Measurements from ENCODE around the gene PLSCR4.

PLSCR4 gene

GRCh38 chr3:146159037-146159436, 91.9 kb downstream of the PLSCR4 start:
- Histone ChIP-seq H3K9me3 (ENCODE audit: low read length) (no peaks in the 10 kb centered on the region), H3K27me3 (ENCODE audit: control insufficient read depth in 1 of 2, insufficient read depth in 2 of 2, low read length in 2 of 2) (no peaks in the 10 kb centered on the region), H3K9ac (ENCODE audit: low read length) (peak overlapping the region; percentile 84), H3K36me3 (ENCODE audit: insufficient read depth, low read length) (no peaks in the 10 kb centered on the region), H3K4me1 (ENCODE audit: insufficient read depth, low read length) (peaks cover 47% of the 10 kb centered on the region), H3K27ac (ENCODE audit: low read depth, low read length) (peak overlapping the region; percentile 84), H3K4me3 (ENCODE audit: low read depth in 1 of 2, low read length in 2 of 2) (peak overlapping the region in 1 of 2 donors; percentile 97)

GRCh38 chr3:146157325-146158060, 93.4 kb downstream of the PLSCR4 start:
- H3K9me3 ChIP-seq (ENCODE audit: low read length): no peaks in the 10 kb centered on the region
- peak overlapping the region; percentile 40 for H3K9ac ChIP-seq (ENCODE audit: low read length)
- peak overlapping the region; percentile 75 for H3K27ac ChIP-seq (ENCODE audit: low read depth, low read length)
- H3K4me1 ChIP-seq (ENCODE audit: insufficient read depth, low read length): peaks cover 47% of the 10 kb centered on the region
- no peaks in the 10 kb centered on the region for H3K27me3 ChIP-seq (ENCODE audit: control insufficient read depth in 1 of 2, insufficient read depth in 2 of 2, low read length in 2 of 2)
- H3K36me3 ChIP-seq (ENCODE audit: insufficient read depth, low read length): no peaks in the 10 kb centered on the region
- H3K4me3 ChIP-seq (ENCODE audit: low read depth in 1 of 2, low read length in 2 of 2): peak overlapping the region in 1 of 2 donors; percentile 97

GRCh38 chr3:146156666-146157314, 94.1 kb downstream of the PLSCR4 start:
- H3K9ac ChIP-seq (ENCODE audit: low read length): peak overlapping the region; percentile 40
- peaks cover 47% of the 10 kb centered on the region for H3K4me1 ChIP-seq (ENCODE audit: insufficient read depth, low read length)
- H3K9me3 ChIP-seq (ENCODE audit: low read length): no peaks in the 10 kb centered on the region
- no peaks in the 10 kb centered on the region for H3K27me3 ChIP-seq (ENCODE audit: control insufficient read depth in 1 of 2, insufficient read depth in 2 of 2, low read length in 2 of 2)
- H3K36me3 ChIP-seq (ENCODE audit: insufficient read depth, low read length): no peaks in the 10 kb centered on the region
- H3K4me3 ChIP-seq (ENCODE audit: low read depth in 1 of 2, low read length in 2 of 2): peak overlapping the region in 1 of 2 donors; percentile 51
- peak overlapping the region; percentile 75 for H3K27ac ChIP-seq (ENCODE audit: low read depth, low read length)

- no peaks in the 10 kb centered on the region for H3K9me3 ChIP-seq (ENCODE audit: low read length)
- H3K27me3 ChIP-seq (ENCODE audit: control insufficient read depth in 1 of 2, insufficient read depth in 2 of 2, low read length in 2 of 2): no peaks in the 10 kb centered on the region
- H3K4me3 ChIP-seq (ENCODE audit: low read depth in 1 of 2, low read length in 2 of 2): peak overlapping the region in 1 of 2 donors; percentile 47
- peak overlapping the region; percentile 75 for H3K27ac ChIP-seq (ENCODE audit: low read depth, low read length)
- peak overlapping the region; percentile 40 for H3K9ac ChIP-seq (ENCODE audit: low read length)
- peaks cover 50% of the 10 kb centered on the region for H3K4me1 ChIP-seq (ENCODE audit: insufficient read depth, low read length)
- no peaks in the 10 kb centered on the region for H3K36me3 ChIP-seq (ENCODE audit: insufficient read depth, low read length)
These were observed 94.8 kb downstream of the PLSCR4 start for GRCh38 chr3:146156095-146156494.

GRCh38 chr3:146154995-146155394, 95.9 kb downstream of the PLSCR4 start:
- H3K27ac ChIP-seq (ENCODE audit: low read depth, low read length): peak overlapping the region; percentile 1
- H3K9ac ChIP-seq (ENCODE audit: low read length): no peak overlapping the region
- no peak overlapping the region for H3K4me3 ChIP-seq (ENCODE audit: low read depth in 1 of 2, low read length in 2 of 2)
- H3K36me3 ChIP-seq (ENCODE audit: insufficient read depth, low read length): no peaks in the 10 kb centered on the region
- H3K4me1 ChIP-seq (ENCODE audit: insufficient read depth, low read length): peaks cover 61% of the 10 kb centered on the region
- no peaks in the 10 kb centered on the region for H3K27me3 ChIP-seq (ENCODE audit: control insufficient read depth in 1 of 2, insufficient read depth in 2 of 2, low read length in 2 of 2)
- H3K9me3 ChIP-seq (ENCODE audit: low read length): no peaks in the 10 kb centered on the region

GRCh38 chr3:146154316-146154715, 96.6 kb downstream of the PLSCR4 start:
- Histone ChIP-seq H3K9me3 (ENCODE audit: low read length) (no peaks in the 10 kb centered on the region), H3K4me3 (ENCODE audit: low read depth in 1 of 2, low read length in 2 of 2) (no peak overlapping the region), H3K9ac (ENCODE audit: low read length) (no peak overlapping the region), H3K27me3 (ENCODE audit: control insufficient read depth in 1 of 2, insufficient read depth in 2 of 2, low read length in 2 of 2) (no peaks in the 10 kb centered on the region), H3K36me3 (ENCODE audit: insufficient read depth, low read length) (no peaks in the 10 kb centered on the region), H3K4me1 (ENCODE audit: insufficient read depth, low read length) (peaks cover 63% of the 10 kb centered on the region), H3K27ac (ENCODE audit: low read depth, low read length) (peak overlapping the region; percentile 7)

- no peaks in the 10 kb centered on the region for H3K9me3 ChIP-seq (ENCODE audit: low read length)
- peak overlapping the region in 1 of 2 donors; percentile 44 for H3K4me3 ChIP-seq (ENCODE audit: low read depth in 1 of 2, low read length in 2 of 2)
- peaks cover 63% of the 10 kb centered on the region for H3K4me1 ChIP-seq (ENCODE audit: insufficient read depth, low read length)
- peak overlapping the region; percentile 76 for H3K27ac ChIP-seq (ENCODE audit: low read depth, low read length)
- peak overlapping the region; percentile 28 for H3K9ac ChIP-seq (ENCODE audit: low read length)
- H3K27me3 ChIP-seq (ENCODE audit: control insufficient read depth in 1 of 2, insufficient read depth in 2 of 2, low read length in 2 of 2): no peaks in the 10 kb centered on the region
- H3K36me3 ChIP-seq (ENCODE audit: insufficient read depth, low read length): no peaks in the 10 kb centered on the region
These were observed 97.5 kb downstream of the PLSCR4 start for GRCh38 chr3:146153429-146153828.

- peak overlapping the region; percentile 28 for H3K9ac ChIP-seq (ENCODE audit: low read length)
- H3K4me3 ChIP-seq (ENCODE audit: low read depth in 1 of 2, low read length in 2 of 2): peak overlapping the region in 1 of 2 donors; percentile 44
- H3K27me3 ChIP-seq (ENCODE audit: control insufficient read depth in 1 of 2, insufficient read depth in 2 of 2, low read length in 2 of 2): no peaks in the 10 kb centered on the region
- peak overlapping the region; percentile 76 for H3K27ac ChIP-seq (ENCODE audit: low read depth, low read length)
- H3K4me1 ChIP-seq (ENCODE audit: insufficient read depth, low read length): peaks cover 64% of the 10 kb centered on the region
- H3K36me3 ChIP-seq (ENCODE audit: insufficient read depth, low read length): no peaks in the 10 kb centered on the region
- no peaks in the 10 kb centered on the region for H3K9me3 ChIP-seq (ENCODE audit: low read length)
These were observed 98.1 kb downstream of the PLSCR4 start for GRCh38 chr3:146152834-146153233.

GRCh38 chr3:146148468-146148931, 102.4 kb downstream of the PLSCR4 start:
- Histone ChIP-seq H3K9me3 (ENCODE audit: low read length) (no peaks in the 10 kb centered on the region), H3K27me3 (ENCODE audit: control insufficient read depth in 1 of 2, insufficient read depth in 2 of 2, low read length in 2 of 2) (no peaks in the 10 kb centered on the region), H3K9ac (ENCODE audit: low read length) (no peak overlapping the region), H3K27ac (ENCODE audit: low read depth, low read length) (no peak overlapping the region), H3K36me3 (ENCODE audit: insufficient read depth, low read length) (no peaks in the 10 kb centered on the region), H3K4me3 (ENCODE audit: low read depth in 1 of 2, low read length in 2 of 2) (no peak overlapping the region), H3K4me1 (ENCODE audit: insufficient read depth, low read length) (peaks cover 59% of the 10 kb centered on the region)

GRCh38 chr3:146145642-146146041, 105.3 kb downstream of the PLSCR4 start:
- H3K4me1 ChIP-seq (ENCODE audit: insufficient read depth, low read length): peaks cover 61% of the 10 kb centered on the region
- no peaks in the 10 kb centered on the region for H3K9me3 ChIP-seq (ENCODE audit: low read length)
- no peak overlapping the region for H3K4me3 ChIP-seq (ENCODE audit: low read depth in 1 of 2, low read length in 2 of 2)
- H3K27me3 ChIP-seq (ENCODE audit: control insufficient read depth in 1 of 2, insufficient read depth in 2 of 2, low read length in 2 of 2): no peaks in the 10 kb centered on the region
- no peak overlapping the region for H3K27ac ChIP-seq (ENCODE audit: low read depth, low read length)
- H3K9ac ChIP-seq (ENCODE audit: low read length): no peak overlapping the region
- H3K36me3 ChIP-seq (ENCODE audit: insufficient read depth, low read length): no peaks in the 10 kb centered on the region

GRCh38 chr3:146142757-146143156, 108.1 kb downstream of the PLSCR4 start:
- H3K9ac ChIP-seq (ENCODE audit: low read length): no peak overlapping the region
- H3K9me3 ChIP-seq (ENCODE audit: low read length): no peaks in the 10 kb centered on the region
- no peaks in the 10 kb centered on the region for H3K27me3 ChIP-seq (ENCODE audit: control insufficient read depth in 1 of 2, insufficient read depth in 2 of 2, low read length in 2 of 2)
- no peaks in the 10 kb centered on the region for H3K36me3 ChIP-seq (ENCODE audit: insufficient read depth, low read length)
- H3K4me1 ChIP-seq (ENCODE audit: insufficient read depth, low read length): peaks cover 75% of the 10 kb centered on the region
- no peak overlapping the region for H3K4me3 ChIP-seq (ENCODE audit: low read depth in 1 of 2, low read length in 2 of 2)
- peak overlapping the region; percentile 35 for H3K27ac ChIP-seq (ENCODE audit: low read depth, low read length)
